ENCODE data around the gene RBM39. TPM values are rescaled to one million over a fixed set of nuclear protein-coding genes. Genes with fewer than 3 reads are reported as not detected.

Gene RBM39
- total and polyA plus RNA-seq, 2 of the 13 experiments (the other 11 are each of a cell fraction or from before 2014, with no cell fraction given) = 788 to 920 TPM

GRCh38 chr20:35791821-35792220 lies 49.8 kb upstream of the RBM39 start:
- Histone ChIP-seq H3K79me2 (ENCODE audit: insufficient read depth, low read length) (peaks cover 5% of the 10 kb centered on the region), H4K20me1 (ENCODE audit: insufficient read depth, low read length) (peaks cover 4% of the 10 kb centered on the region; the same call in 1 of the 2 replicates), H3K27ac (ENCODE audit: extremely low read length, insufficient read depth, low read length) (no peak overlapping the region), H3K4me2 (ENCODE audit: low read depth, low read length) (no peak overlapping the region), H3K27me3 (ENCODE audit: control insufficient read depth in 1 of 2, insufficient read depth in 2 of 2, low read length in 2 of 2) (no peaks in the 10 kb centered on the region), H2AFZ (ENCODE audit: low read length) (no peak overlapping the region), H3K36me3 (replicated peaks in 1 of 2; ENCODE audit: control insufficient read depth in 1 of 2, insufficient read depth in 2 of 2, low read length in 2 of 2) (peaks cover 5% of the 10 kb centered on the region in 2 experiments; a peak in 3 of 5 replicates), H3K4me1 (ENCODE audit: insufficient read depth, low read length) (peaks cover 6% of the 10 kb centered on the region; the same call in 1 of the 2 replicates), H3K9ac (ENCODE audit: insufficient read depth, low read depth, low read length) (no peak overlapping the region), H3K4me3 (replicated peaks in 1 of 3; ENCODE audit: insufficient read depth in 1 of 3, low read depth in 2 of 3, low read length in 3 of 3) (no peak overlapping the region), H3K9me3 (ENCODE audit: low read length) (no peaks in the 10 kb centered on the region)
- DNase-seq (ENCODE audit: low spot score) = no peak
- ChIA-PET POLR2A (no interaction called here), CTCF (ENCODE audit: low intra/inter-chr PET ratio, low total read pairs) (no interaction called here)
- in situ Hi-C loops (cut with HindIII; ENCODE audit: extremely low pct_ligation_motif_present, low pct_unique_long_range_greater_than_20kb) (no loop called here), intact Hi-C loops (cut with micrococcal nuclease; ENCODE audit: unreplicated experiment) (no loop called here)
- ATAC-seq = no peak
- no peak for FAIRE-seq
- TF ChIP-seq SCMH1 (CRISPR knock-in tag; IDR thresholded peaks at IDR 0.05; ENCODE audit: borderline replicate concordance) = no peak
- TF ChIP-seq THRA (CRISPR knock-in tag; IDR thresholded peaks at IDR 0.05; ENCODE audit: borderline replicate concordance) = no peak
- TF ChIP-seq, protein P1, sequence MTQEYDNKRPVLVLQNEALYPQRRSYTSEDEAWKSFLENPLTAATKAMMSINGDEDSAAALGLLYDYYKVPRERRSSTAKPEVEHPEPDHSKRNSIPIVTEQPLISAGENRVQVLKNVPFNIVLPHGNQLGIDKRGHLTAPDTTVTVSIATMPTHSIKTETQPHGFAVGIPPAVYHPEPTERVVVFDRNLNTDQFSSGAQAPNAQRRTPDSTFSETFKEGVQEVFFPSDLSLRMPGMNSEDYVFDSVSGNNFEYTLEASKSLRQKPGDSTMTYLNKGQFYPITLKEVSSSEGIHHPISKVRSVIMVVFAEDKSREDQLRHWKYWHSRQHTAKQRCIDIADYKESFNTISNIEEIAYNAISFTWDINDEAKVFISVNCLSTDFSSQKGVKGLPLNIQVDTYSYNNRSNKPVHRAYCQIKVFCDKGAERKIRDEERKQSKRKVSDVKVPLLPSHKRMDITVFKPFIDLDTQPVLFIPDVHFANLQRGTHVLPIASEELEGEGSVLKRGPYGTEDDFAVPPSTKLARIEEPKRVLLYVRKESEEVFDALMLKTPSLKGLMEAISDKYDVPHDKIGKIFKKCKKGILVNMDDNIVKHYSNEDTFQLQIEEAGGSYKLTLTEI (CRISPR knock-in tag; conservative IDR thresholded peaks at IDR 0.05) = no peak
- TF ChIP-seq, protein P2, sequence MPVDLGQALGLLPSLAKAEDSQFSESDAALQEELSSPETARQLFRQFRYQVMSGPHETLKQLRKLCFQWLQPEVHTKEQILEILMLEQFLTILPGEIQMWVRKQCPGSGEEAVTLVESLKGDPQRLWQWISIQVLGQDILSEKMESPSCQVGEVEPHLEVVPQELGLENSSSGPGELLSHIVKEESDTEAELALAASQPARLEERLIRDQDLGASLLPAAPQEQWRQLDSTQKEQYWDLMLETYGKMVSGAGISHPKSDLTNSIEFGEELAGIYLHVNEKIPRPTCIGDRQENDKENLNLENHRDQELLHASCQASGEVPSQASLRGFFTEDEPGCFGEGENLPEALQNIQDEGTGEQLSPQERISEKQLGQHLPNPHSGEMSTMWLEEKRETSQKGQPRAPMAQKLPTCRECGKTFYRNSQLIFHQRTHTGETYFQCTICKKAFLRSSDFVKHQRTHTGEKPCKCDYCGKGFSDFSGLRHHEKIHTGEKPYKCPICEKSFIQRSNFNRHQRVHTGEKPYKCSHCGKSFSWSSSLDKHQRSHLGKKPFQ (CRISPR knock-in tag; IDR thresholded peaks at IDR 0.05; ENCODE audit: insufficient replicate concordance) = no peak
- no peak for TF ChIP-seq ZNF747 (CRISPR knock-in tag; IDR thresholded peaks at IDR 0.05; ENCODE audit: borderline replicate concordance)
- TF ChIP-seq ZNF572 (CRISPR knock-in tag; IDR thresholded peaks at IDR 0.05) = no peak
- TF ChIP-seq ZNF446 (CRISPR knock-in tag; IDR thresholded peaks at IDR 0.05) = no peak
- no TSS peak for BruUV-seq (replicated peaks)
- 76% methylated on average over 3 of the region's 3 CpGs for WGBS (ENCODE audit: low lambda C conversion rate)
